GM18867 (cell line): ENCODE results near the gene PREX1.

Experiments used
- ATAC-seq: cut with Tn5 transposase; IDR thresholded peaks from one replicate; pipeline ENCODE4 v1.9.1; 2021; ENCODE audit warnings: mild to moderate bottlenecking, moderate library complexity; ENCODE audit not compliant: unreplicated experiment

Gene PREX1

DNA sequence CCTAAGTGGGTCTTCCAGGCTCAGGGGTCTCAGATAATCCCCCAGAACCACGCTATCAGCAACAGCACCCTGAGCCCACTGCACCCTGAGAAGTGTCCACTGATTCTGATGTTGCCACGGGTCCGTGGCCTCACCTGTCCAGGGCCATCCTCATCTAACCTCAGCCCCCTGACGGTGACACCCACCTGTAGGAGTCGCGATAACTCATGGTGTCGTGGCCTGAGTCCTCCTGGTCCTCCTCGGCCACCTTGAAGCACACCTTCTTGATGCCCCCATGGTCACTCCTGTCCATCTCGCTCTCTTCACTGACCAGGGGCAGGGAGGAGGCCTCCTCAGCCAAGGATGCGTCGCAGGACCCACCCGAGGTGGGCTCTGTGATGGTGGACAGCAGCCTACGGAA, 182.1 kb downstream of the PREX1 start:
- no peak for ATAC-seq

DNA sequence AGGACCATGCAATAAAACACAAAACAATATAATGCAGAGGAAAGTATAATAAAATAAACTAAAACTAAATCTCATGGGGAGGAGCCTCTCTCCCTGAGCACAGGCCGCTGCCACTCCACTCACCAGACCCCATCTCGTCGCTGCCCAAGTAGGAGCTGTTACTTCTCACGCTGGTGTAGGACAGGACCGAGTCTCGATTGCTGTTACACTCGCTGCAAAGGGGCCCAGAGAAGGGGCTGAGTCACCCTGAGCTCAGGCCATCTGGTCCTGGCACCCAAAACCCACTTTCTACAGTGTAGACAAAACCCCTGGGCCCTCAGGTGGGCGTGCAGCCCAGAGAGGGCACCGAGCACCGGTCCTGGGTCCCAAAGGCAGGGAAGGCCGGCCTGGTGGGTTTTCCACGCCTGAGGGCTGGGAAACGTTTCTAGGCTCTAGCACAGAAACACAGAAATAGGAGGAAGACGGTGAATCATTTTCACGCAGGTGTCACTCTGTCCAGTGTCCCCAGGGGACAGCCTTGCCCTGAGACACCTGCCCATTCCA, 183.4 kb downstream of the PREX1 start:
- ATAC-seq, result no peak

- no peak for ATAC-seq
Observed at GRCh38 chr20:48642105-48642880, 185.5 kb downstream of the PREX1 start.

- ATAC-seq, result no peak
Observed at GRCh38 chr20:48640871-48641270, 186.9 kb downstream of the PREX1 start.

DNA sequence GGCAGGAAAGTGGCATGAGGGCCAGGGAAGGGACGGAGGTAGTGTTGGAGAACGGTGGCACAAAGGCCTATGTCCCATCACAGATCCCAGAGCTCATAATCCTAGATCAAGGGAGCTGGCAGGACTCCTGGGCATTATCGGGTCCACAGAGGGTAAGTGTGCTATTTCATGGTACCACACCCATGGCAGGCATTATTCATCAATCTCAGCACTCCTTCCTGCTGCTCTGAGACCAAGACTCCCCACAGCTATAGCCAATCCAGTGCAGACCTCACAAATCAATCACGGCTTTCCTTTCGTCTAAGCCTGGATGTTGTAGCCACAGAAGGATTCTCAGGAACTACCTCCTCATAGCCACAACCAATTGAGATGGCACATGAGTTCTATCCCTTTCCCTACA, 187.9 kb downstream of the PREX1 start:
- ATAC-seq, result no peak

DNA sequence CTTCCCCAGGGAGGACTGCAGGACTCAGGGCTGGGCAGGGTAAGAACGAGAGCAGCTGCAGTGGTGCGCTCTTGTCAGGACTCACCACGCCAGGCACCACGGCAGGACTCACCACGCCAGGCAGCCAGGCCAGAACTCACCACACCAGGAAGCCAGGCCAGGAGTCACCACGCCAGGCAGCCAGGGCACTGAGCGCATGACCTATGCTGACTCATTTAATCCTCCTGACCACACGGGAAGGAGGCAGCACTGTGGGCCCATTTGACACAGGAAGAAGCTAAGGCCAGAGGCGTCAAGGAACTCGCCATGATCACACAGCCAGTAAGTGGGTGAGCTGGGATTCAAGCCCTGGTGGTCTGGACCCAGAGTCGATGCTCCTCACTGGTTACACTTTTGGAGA, 189.3 kb downstream of the PREX1 start:
- no peak for ATAC-seq

DNA sequence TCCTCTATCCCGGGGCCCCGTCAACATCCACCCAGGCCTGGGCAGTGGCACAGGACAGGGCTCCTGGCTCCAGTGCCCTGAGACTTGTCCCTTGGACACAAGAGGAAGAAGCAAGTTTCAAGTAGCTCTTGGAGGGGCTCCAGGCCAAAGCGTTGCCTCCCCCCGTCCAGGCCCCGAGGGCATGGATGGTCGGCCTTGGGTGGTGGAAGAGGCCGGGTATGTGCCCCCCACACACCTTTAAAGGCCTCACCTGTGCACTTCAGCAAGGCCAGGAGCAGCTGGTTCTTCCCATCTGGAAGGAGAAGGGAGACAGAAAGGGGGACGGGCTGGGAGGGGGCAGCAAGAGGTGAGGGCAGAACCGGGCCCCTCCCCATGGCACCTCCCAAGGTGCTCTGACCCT, 190.3 kb downstream of the PREX1 start:
- no peak for ATAC-seq

- ATAC-seq, result no peak
Observed at GRCh38 chr20:48636301-48636700, 191.5 kb downstream of the PREX1 start.

- ATAC-seq, result no peak
Observed at GRCh38 chr20:48635791-48636267, 192.0 kb downstream of the PREX1 start.

DNA sequence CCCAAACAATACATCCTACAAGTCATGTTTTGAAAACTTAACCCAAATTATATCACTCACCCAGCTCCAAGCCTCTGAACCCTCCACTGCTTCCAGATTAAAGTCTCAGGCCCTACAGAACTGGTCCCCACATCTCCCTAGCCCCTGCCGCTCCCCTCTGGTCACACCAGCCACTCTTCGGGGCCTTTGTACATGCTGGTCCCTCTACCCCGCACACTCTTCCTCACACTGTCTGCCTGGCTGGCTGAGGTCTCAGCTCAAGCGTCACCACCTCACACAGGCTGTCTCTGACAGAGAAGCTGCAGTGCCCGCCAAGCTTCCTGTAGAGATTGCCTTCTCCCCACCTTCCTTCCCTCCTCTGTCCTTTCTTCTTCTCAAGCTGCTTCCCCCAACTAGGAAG, 192.4 kb downstream of the PREX1 start:
- ATAC-seq, result no peak

- no peak for ATAC-seq
Observed at GRCh38 chr20:48634641-48635040, 193.2 kb downstream of the PREX1 start.

DNA sequence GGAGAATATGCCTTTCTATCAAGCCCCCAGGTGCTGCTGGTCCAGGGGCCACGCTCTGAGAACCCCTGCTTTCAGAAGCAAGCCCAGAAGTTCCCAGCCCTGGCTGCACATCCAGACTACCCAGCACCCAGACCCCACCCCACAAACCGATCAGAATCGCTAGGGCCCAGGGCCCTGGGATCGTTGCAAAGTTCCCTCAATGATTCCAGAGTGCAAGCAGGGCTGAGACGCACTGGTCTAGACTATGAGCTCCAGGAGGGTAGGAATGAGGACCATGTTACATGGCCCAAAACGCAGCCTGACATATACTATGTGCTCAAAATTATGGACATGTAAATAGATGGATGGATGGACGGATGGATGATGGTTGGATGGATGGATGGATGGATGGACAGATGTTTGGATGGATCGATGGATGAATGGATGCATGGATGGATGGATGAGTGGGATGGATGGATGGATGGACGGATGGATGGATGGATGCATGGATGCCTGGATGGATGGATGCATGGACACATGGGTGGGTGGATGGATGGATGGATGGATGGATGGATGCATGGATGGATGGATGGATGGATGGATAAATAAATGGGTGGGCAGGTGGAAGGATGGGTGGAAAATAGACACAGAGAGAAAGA, 194.1 kb downstream of the PREX1 start:
- ATAC-seq, result no peak

DNA sequence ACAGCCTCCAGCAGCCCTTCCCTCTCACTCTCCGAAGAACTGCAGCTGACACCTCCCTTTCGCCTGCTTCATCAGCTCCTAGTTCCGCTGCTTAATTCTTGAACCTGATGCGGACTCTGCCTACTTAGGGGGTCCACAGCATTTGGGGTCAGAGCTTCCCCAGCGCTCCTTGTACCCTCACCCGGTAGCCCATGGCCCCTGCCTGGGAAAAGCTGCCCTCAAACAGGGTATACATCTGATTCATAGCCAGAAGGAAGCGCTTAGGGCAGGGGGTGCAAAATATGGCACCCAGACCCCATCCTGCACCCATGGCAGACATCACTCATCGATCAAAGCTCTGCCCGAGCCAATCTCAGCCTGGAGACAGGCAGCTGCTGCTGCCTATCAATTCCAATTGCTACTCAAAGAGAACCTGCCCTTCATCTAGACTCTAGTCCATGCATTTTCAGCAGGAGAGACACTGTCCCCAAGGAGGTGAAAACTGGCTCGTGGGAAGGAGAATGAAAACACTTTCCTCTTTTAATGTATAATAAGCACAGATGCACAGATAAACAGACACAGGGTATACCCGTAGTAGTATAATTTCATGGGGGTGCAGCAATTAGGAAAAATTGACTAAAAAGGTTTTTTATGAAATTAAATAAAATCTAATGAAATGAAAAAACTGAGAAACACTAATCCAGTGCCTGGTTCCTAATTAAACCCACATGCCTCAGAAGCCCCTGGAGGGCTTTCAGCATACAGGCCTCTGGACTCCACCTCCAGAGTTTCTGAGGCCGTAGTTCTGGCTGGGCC, 194.8 kb downstream of the PREX1 start:
- no peak for ATAC-seq

GRCh38 chr20:48632017-48632824, 195.6 kb downstream of the PREX1 start:
- ATAC-seq, result no peak

GRCh38 chr20:48631114-48632016, 196.4 kb downstream of the PREX1 start:
- ATAC-seq, result no peak

GRCh38 chr20:48630342-48631075, 197.3 kb downstream of the PREX1 start:
- ATAC-seq, result no peak

- ATAC-seq, result no peak
Observed at GRCh38 chr20:48629960-48630315, 197.9 kb downstream of the PREX1 start.

DNA sequence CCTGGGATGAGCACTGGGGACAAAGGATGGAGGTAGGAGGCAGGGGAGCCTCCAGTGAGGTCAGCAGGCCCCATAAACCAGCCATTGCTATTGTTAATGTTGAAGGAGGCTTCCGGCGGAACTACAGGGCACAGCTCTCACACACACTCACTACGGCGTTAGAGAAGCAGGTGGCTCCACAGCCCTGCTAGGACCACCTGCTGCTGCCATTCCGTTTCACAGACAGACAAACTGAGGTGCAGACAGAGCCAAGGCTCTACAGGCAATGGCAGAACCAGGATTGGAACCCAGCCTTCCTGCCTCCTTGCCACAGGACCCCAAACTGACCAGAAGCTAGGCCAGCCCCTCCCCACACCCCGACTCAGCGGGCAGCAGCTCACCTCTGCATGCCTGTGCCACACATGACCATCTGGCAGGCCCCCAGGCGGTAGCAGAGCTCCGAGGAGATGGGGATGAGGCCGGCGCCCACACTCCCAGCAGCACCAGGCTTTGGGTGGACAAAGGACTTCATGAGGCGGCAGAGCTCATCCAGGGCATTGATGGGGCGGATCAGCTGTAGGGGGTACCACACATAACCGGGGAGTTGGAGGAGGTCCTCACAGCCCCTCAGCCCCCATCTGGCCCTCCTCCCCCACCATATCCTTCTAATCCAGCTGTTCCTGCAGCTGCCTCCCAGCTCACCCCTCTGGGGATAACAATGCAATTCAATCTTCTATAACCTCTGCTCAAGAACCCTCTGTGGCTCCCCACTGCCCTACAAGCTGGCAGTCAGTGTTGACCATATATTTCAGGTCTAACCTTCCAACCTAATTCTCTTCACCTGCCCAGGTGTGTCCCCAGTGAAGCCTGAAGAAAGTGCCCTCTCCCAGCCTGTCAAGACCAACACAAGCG, 198.5 kb downstream of the PREX1 start:
- no peak for ATAC-seq
